GM12878 (cell line): ENCODE results near the gene ANKRD31. TPM values are rescaled to one million over a fixed set of nuclear protein-coding genes. Genes with fewer than 3 reads are reported as not detected.

Source experiments
- ATAC-seq: fragments of 200-7000 bp; cut with Tn5 transposase; 3 replicates; pipeline ENCODE4 v1.9.1; 2020; ENCODE audit warnings: mild to moderate bottlenecking, moderate library complexity
- BruUV-seq: library from RNA; stranded (reverse); fragments of 400-500 nt; replicated peaks from 2 replicates; lab custom pipeline; 2021; lab: Mats Ljungman, UMichigan
- CTCF ChIA-PET: fragments of 300-600 bp; sonication (Branson Sonifier 250); formaldehyde crosslinking; extraction: SDS; loops from one replicate; lab custom pipeline; 2021; ENCODE audit warnings: inconsistent platforms; lab: Yijun Ruan, JAX
- POLR2A ChIA-PET: fragments of 350-600 bp; formaldehyde crosslinking; extraction: SDS; loops from one replicate; lab custom pipeline; 2021; ENCODE audit warnings: inconsistent platforms; lab: Charles Lee
- RAD21 ChIA-PET: fragments of 300-600 bp; sonication (Branson Sonifier 250); formaldehyde crosslinking; loops from one replicate; lab custom pipeline; 2023; ENCODE audit warnings: antibody characterized with exemption; ENCODE audit not compliant: unreplicated experiment; lab: Charles Lee
- SMC1A ChIA-PET: fragments of 300-600 bp; sonication (Branson Sonifier 250); formaldehyde crosslinking; loops from one replicate; lab custom pipeline; 2023; ENCODE audit not compliant: unreplicated experiment, uncharacterized antibody; lab: Charles Lee
- DNase-seq: peaks from one replicate; pipeline ENCODE4 v3.0.0-alpha.2; 2011; ENCODE audit warnings: low read depth, low spot score
- FAIRE-seq: peaks from 3 replicates; lab custom pipeline; 2011; peaks lifted over from hg19 to GRCh38; lab: Jason Lieb, UNC
- H2AFZ ChIP-seq: 2 replicates; pipeline ENCODE4 v1.6.0; 2011; ENCODE audit warnings: low read depth, low read length, control low read depth; ENCODE audit not compliant: control insufficient read depth
- H3K27ac ChIP-seq: 2 replicates; pipeline ENCODE4 v1.5.1; 2011; ENCODE audit warnings: control low read depth; ENCODE audit not compliant: control insufficient read depth, insufficient read depth
- H3K27me3 ChIP-seq, 2 experiments: replicated peaks in 1 of 2; 2 replicates each; pipeline versions ENCODE4 v1.6.0 to v1.6.1; 2011; ENCODE audit warnings: low read length in 1 of 2; ENCODE audit not compliant: control insufficient read depth in 2 of 2, insufficient read depth in 2 of 2
- H3K36me3 ChIP-seq, 2 experiments: 2 replicates each; pipeline ENCODE4 v1.5.1; 2011; ENCODE audit warnings: low read length in 1 of 2; ENCODE audit not compliant: control insufficient read depth in 2 of 2, insufficient read depth in 2 of 2
- H3K4me1 ChIP-seq: 2 replicates; pipeline ENCODE4 v1.6.1; 2011; ENCODE audit warnings: mild to moderate bottlenecking, low read length, moderate library complexity, mixed read lengths; ENCODE audit not compliant: control insufficient read depth, insufficient read depth
- H3K4me2 ChIP-seq: 2 replicates; pipeline ENCODE4 v1.6.0; 2011; ENCODE audit warnings: control low read depth; ENCODE audit not compliant: control insufficient read depth, insufficient read depth
- H3K4me3 ChIP-seq: fragments of 200-600 bp; sonication (generic); 2 replicates; pipeline ENCODE4 v1.5.1; 2016
- H3K79me2 ChIP-seq: 2 replicates; pipeline ENCODE4 v1.6.0; 2011; ENCODE audit warnings: low read length; ENCODE audit not compliant: control insufficient read depth, insufficient read depth
- H3K9ac ChIP-seq: 2 replicates; pipeline ENCODE4 v1.8.0; 2011; ENCODE audit warnings: low read length, control low read depth, mixed read lengths; ENCODE audit not compliant: control insufficient read depth, insufficient read depth
- H3K9me3 ChIP-seq: replicated peaks from 3 replicates; pipeline ENCODE4 v1.5.1; 2011; ENCODE audit warnings: mild to moderate bottlenecking, low read length; ENCODE audit not compliant: control insufficient read depth, insufficient read depth
- H4K20me1 ChIP-seq: 2 replicates; pipeline ENCODE4 v1.6.0; 2011; ENCODE audit not compliant: control insufficient read depth, insufficient read depth
- ATF7 ChIP-seq: fragments of 450-650 bp; IDR thresholded peaks from 2 replicates; pipeline ENCODE4 v1.6.1; 2016; ENCODE audit warnings: low read depth, mild to moderate bottlenecking
- BHLHE40 ChIP-seq, 2 experiments: fragments of 450-650 bp in 1 of 2; IDR thresholded peaks; 2 replicates each; pipeline ENCODE4 v1.6.1; 2011 to 2017; ENCODE audit warnings: low read depth in 2 of 2, borderline replicate concordance in 1 of 2, improper control_type of control experiment in 1 of 2, low read length in 1 of 2, mild to moderate bottlenecking in 1 of 2
- CHD2 ChIP-seq: IDR thresholded peaks from 2 replicates; pipeline ENCODE4 v1.6.1; 2011; ENCODE audit warnings: low read depth, low read length, improper control_type of control experiment, borderline replicate concordance
- ESRRA ChIP-seq: IDR thresholded peaks from 2 replicates; pipeline ENCODE4 v1.6.1; 2012; ENCODE audit warnings: mild to moderate bottlenecking, low read length, improper control_type of control experiment
- LARP7 ChIP-seq: fragments of 450-650 bp; IDR thresholded peaks from 2 replicates; pipeline ENCODE4 v1.6.1; 2017; ENCODE audit warnings: mild to moderate bottlenecking
- MYB ChIP-seq: fragments of 150-350 bp; IDR thresholded peaks from 2 replicates; pipeline ENCODE4 v1.6.1; 2014; ENCODE audit warnings: mild to moderate bottlenecking, low read depth, low read length, borderline replicate concordance
- SIX5 ChIP-seq: IDR thresholded peaks from 2 replicates; pipeline ENCODE4 v1.6.1; 2011; ENCODE audit warnings: mild to moderate bottlenecking, low read depth, low read length, moderate library complexity; ENCODE audit not compliant: severe bottlenecking
- ZNF384 ChIP-seq: IDR thresholded peaks from 2 replicates; pipeline ENCODE4 v1.6.1; 2012; ENCODE audit warnings: low read depth, mild to moderate bottlenecking, low read length, improper control_type of control experiment, borderline replicate concordance
- WGBS: methylation state at CpG from one replicate; pipeline ENCODE4 v1.1.6; 2016; ENCODE audit warnings: low lambda C conversion rate; ENCODE audit not compliant: insufficient replicate concordance, insufficient coverage; ENCODE audit errors: missing lambda C conversion rate; 5-methylcytosine and 5-hydroxymethylcytosine counted together
- in situ Hi-C: fragments of 300-500 bp; cut with MboI; formaldehyde crosslinking; loops from 9 replicates; pipeline ENCODE4 v1.14.3; 2018; ENCODE audit warnings: mixed read lengths
- intact Hi-C: fragments of 100-400 bp; cut with micrococcal nuclease; formaldehyde crosslinking; loops from one replicate; pipeline ENCODE4 v1.14.2; 2022; ENCODE audit not compliant: unreplicated experiment
- polyA plus RNA-seq, 11 experiments: library from polyadenylated mRNA; depleted of rRNA in 4 of 11; unstranded in 6 of 11; stranded (reverse) in 5 of 11; fragments of >200 nt; fragmentation: Nextera tagmentation in 4 of 11; fragmentation: Illumina TruSeq in 1 of 11; extraction: Ambion mirVana in 4 of 11; extraction: Trizol in 1 of 11; gene quantifications; 1 replicate in 1 of 11; 2 replicates in 10 of 11; pipeline versions ENCODE4 v1.2.1 to v1.2.3, GENCODE V29; 2011 to 2016; ENCODE audit warnings: inconsistent platforms in 2 of 11, missing spikeins in 2 of 11, low read depth in 1 of 11
- total RNA-seq, 4 experiments: library from RNA; depleted of rRNA in 3 of 4; stranded (reverse); fragments of >200 nt in 3 of 4; fragmentation: Illumina TruSeq in 1 of 4; extraction: Trizol in 1 of 4; gene quantifications; 2 replicates each; pipeline versions ENCODE4 v1.2.1 to v1.2.3, GENCODE V29; 2013 to 2021

The ANKRD31 gene
- total and polyA plus RNA-seq, 10 of the 15 experiments (the other 5 are each of a cell fraction or from before 2014, with no cell fraction given) = under 0.01 to 0.10 (median 0.04) TPM; not detected in 3

DNA sequence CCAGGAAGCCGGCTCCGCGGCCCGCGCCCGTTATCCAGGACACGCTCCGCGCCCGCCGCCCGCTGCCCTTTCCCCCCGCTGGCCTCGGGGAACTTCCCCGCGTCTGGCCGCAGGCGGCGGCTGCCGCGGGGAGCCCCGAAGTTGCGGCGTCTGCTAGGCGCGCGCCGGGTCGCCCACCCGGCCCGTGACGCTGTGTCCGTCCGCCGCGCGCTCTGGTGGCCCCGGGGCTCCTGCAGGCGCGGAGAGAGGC lies 183.7 kb downstream of the ANKRD31 start:
- Histone ChIP-seq H3K9me3 (no peaks in the 10 kb centered on the region), H3K9ac (no peak overlapping the region), H4K20me1 (peaks cover 2% of the 10 kb centered on the region; the same call in 1 of the 2 replicates), H3K79me2 (no peaks in the 10 kb centered on the region), H3K27ac (no peak overlapping the region), H3K27me3 (peaks cover 6 to 13% of the 10 kb centered on the region in 2 experiments; a peak in 3 of 4 replicates), H2AFZ (peak overlapping the region; percentile 70), H3K36me3 (no peaks in the 10 kb centered on the region), H3K4me2 (peak overlapping the region; percentile 82), H3K4me1 (peaks cover 9% of the 10 kb centered on the region), H3K4me3 (peak overlapping the region; percentile 73)
- 0 out of 4 replicates have a peak, but pooled peaks of 1 of the 2 experiments have one; percentile 22 for TF ChIP-seq BHLHE40 (IDR thresholded peaks at IDR 0.05; ENCODE audit: borderline replicate concordance in 1 of 2, low read depth in 2 of 2, low read length in 1 of 2)
- no peak for TF ChIP-seq MYB
- no TSS peak for BruUV-seq
- ChIA-PET RAD21 (no interaction called here), SMC1A (no interaction called here), CTCF (no interaction called here), POLR2A (no interaction called here)
- under 1% methylated on average over 39 of the region's 40 CpGs for WGBS
- in situ Hi-C loops = no loop called here
- DNase-seq = no peak
- no peak for FAIRE-seq
- ATAC-seq = peak; percentile 8
- intact Hi-C loops = no loop called here

DNA sequence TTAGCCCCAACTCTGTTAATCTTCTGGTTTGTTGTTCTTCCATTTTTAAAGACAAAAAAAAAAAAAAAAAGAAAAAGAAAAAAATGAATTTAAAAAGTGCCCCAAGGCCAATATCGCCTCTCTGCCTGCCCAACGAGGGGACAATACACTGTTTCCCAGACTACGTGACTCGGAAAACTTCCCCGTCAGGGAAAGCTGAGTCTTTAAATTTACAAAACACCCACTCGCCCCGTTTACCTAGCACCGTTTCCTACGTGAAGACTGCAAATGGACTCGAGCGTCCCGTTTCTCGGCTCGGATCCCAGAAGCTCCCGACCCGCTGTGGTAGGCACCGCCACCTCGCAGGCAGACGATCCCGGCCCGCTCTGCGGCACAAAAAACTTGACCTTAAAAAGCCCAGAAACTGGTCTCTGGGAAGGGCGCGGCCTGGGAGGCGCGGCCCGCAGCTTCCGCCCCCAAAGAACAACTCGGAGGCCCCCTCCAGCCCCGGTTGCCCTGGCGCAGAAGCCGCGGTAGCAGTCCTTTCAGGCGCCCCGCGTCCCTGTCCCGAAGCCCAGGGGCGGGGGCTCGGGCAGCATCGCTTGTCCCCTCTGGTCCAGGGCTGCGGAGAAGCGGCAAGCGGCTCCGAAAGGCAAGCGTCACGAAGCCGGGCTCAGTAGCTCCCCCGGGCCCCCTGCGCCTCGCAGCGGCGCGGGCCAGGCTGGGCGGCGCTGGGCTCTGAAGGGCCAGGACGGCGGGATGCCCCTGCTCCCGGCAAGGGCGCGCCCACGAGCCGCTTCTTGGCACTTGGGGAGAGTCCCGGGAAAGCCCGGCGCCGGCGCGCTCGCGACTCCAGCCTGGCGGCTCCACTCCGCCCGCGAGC lies 184.3 kb downstream of the ANKRD31 start, which contains the start of gene GCNT4:
GCNT4 (minus strand) TSS at position 367 of the 862 bp plus-strand sequence. CDS start 22,521 bp downstream, outside the sequence.
- H3K9me3 ChIP-seq = no peaks in the 10 kb centered on the region
- H3K4me1 ChIP-seq = peaks cover 9% of the 10 kb centered on the region
- SMC1A ChIA-PET = no interaction called here
- RAD21 ChIA-PET = no interaction called here
- H3K4me3 ChIP-seq = peak within 1 kb of the TSS; percentile 73
- no peak within 1 kb of the TSS for H3K9ac ChIP-seq
- CTCF ChIA-PET = interaction anchor here (0.6 kb wide), 1 partner anchor 152 kb away, joined by 3 read pairs; no protein-coding TSS in a partner anchor
- H2AFZ ChIP-seq = peak within 1 kb of the TSS; percentile 70
- H3K36me3 ChIP-seq = no peaks in the 10 kb centered on the region
- in situ Hi-C loops (no loop called here), intact Hi-C loops (no loop called here)
- H3K4me2 ChIP-seq = peak within 1 kb of the TSS; percentile 82
- TF ChIP-seq CHD2 (no peak), ESRRA (no peak), SIX5 (no peak), ZNF384 (no peak), ATF7 (no peak), LARP7 (0 out of 2 replicates have a peak, but pooled peaks have one; percentile 27)
- FAIRE-seq (no peak), ATAC-seq (peak; percentile 29), DNase-seq (no peak)
- peaks cover 6 to 13% of the 10 kb centered on the region in 2 experiments; a peak in 3 of 4 replicates for H3K27me3 ChIP-seq
- no TSS peak for BruUV-seq
- POLR2A ChIA-PET = no interaction called here
- 6% methylated on average over 49 of the region's 74 CpGs for WGBS
- H3K27ac ChIP-seq = no peak within 1 kb of the TSS
- H3K79me2 ChIP-seq = no peaks in the 10 kb centered on the region
- H4K20me1 ChIP-seq = peaks cover 2% of the 10 kb centered on the region; the same call in 1 of the 2 replicates
